GM12875 (cell line): ENCODE data around the gene WNK2.

Experiments used
- H3K4me3 ChIP-seq: one replicate; pipeline ENCODE4 v1.5.1; 2011; ENCODE audit warnings: low read depth, low read length, control low read depth
- TF ChIP-seq, protein P1 (sequence below): IDR thresholded peaks from 2 replicates; pipeline ENCODE4 v1.5.1; 2011; ENCODE audit warnings: low read depth, mild to moderate bottlenecking, control low read depth, inconsistent platforms, low read length, moderate library complexity, borderline replicate concordance; ENCODE audit not compliant: insufficient read depth

WNK2 gene

DNA sequence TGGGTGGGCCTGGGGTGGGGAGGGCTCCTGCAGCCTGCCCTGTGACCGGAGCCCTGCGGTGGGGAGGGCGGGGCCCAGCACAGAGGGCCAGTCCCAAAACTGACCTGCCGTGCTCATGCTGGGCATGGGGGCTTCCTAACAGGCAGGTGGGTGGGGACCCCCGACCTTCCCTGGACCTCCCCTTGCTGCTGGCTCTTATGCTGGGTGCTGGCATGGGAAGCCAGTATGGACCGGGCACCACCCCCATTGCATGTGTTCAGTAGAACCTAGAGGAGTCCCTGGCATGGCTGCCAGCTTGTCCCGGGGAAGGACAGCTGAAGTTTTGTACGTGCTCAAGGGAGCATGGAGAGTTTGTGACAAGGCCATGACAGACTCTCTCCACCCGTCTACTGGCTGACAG lies 37.1 kb downstream of the WNK2 start:
- TF ChIP-seq, protein P1, sequence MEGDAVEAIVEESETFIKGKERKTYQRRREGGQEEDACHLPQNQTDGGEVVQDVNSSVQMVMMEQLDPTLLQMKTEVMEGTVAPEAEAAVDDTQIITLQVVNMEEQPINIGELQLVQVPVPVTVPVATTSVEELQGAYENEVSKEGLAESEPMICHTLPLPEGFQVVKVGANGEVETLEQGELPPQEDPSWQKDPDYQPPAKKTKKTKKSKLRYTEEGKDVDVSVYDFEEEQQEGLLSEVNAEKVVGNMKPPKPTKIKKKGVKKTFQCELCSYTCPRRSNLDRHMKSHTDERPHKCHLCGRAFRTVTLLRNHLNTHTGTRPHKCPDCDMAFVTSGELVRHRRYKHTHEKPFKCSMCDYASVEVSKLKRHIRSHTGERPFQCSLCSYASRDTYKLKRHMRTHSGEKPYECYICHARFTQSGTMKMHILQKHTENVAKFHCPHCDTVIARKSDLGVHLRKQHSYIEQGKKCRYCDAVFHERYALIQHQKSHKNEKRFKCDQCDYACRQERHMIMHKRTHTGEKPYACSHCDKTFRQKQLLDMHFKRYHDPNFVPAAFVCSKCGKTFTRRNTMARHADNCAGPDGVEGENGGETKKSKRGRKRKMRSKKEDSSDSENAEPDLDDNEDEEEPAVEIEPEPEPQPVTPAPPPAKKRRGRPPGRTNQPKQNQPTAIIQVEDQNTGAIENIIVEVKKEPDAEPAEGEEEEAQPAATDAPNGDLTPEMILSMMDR = no peak

DNA sequence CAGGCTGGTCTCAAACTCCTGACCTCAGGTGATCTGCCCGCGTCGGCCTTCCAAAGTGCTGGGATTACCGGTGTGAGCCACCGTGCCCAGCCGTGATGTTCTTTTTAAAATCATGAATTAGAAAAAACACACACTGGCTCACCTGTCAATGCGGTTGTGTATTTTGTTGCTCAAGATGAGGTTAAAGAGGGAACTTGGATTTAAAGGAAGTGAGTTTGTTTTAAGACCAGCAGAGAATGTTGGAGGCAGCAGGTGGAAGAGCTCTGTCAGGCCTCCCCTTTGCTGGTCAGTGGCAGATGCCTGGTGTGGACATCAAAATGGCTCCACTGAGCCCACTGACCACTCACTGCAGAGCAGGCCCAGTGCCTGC lies 38.9 kb downstream of the WNK2 start:
- H3K4me3 ChIP-seq = no peak overlapping the region
- TF ChIP-seq, protein P1 = no peak

More for the DNA sequence above, 37.1 kb downstream of the WNK2 start:
- H3K4me3 ChIP-seq = no peak overlapping the region

GRCh38 chr9:93223260-93224180 lies 39.6 kb downstream of the WNK2 start:
- H3K4me3 ChIP-seq = no peak overlapping the region
- TF ChIP-seq, protein P1 = no peak

DNA sequence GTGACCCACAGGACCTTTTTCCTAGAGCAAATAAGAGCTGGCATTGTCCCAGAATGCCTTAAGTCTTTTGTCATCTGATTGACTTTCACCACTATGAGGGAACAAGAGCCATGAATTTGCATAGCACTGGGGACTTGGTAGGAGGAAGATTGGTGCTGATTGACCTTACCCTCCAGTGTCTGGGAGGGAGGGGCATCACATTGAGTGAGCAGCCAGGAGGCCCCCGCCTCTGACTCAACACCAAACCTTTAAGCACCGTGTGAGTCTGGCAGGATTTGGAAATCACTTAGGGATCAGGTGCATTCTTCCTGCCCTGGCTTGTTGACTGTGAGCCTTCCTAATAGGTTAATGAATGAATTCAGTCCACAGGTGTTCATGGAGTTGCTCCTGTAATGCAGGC lies 40.7 kb downstream of the WNK2 start:
- TF ChIP-seq, protein P1 = no peak
- no peak overlapping the region for H3K4me3 ChIP-seq

DNA sequence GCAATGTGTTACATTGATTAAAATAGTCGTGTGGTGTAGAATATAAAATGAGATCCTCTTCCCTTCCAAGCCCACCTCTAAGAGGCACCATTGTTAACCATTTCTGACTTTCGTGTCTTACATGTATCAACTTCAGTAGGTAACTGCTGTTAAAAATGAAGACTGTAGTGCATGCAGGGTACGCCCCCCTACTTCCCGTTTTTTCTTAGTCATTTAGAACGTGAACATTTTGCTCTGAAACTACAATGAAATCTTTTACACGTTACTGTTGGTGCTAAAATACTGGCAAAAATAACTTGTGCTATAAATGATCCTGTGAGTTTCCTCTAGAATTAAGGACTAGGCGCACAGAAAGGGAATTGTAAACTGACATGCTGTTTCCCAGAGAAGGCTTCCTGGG lies 41.5 kb downstream of the WNK2 start:
- TF ChIP-seq, protein P1 = no peak
- H3K4me3 ChIP-seq = no peak overlapping the region

DNA sequence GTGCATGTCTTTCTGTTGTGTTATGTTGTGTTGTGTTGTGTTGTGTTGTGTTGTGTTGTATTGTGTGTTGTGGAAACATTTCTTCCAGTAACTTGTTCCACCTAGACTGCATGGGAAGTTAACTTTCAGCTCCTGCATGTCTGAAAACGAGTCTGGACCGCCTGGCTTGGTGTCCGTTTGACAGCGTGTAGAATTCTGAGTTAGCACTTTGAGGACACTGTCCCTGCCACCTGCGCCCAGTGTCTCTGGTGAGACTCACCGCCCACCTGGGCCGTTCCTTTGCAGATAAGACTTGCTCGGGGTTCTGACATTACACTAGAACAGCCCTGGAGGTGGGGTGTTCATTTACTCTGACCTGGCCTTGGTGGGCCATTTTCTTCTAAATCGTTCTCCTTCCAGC lies 42.0 kb downstream of the WNK2 start:
- TF ChIP-seq, protein P1 = no peak
- H3K4me3 ChIP-seq = no peak overlapping the region

GRCh38 chr9:93226819-93227218 lies 42.9 kb downstream of the WNK2 start:
- no peak overlapping the region for H3K4me3 ChIP-seq
- TF ChIP-seq, protein P1 = no peak
